ENCODE measurements around the gene PRKAB2.
A peak's percentile ranks its signal among the peaks of the same experiment; 100 is the strongest.

Gene PRKAB2, protein sequence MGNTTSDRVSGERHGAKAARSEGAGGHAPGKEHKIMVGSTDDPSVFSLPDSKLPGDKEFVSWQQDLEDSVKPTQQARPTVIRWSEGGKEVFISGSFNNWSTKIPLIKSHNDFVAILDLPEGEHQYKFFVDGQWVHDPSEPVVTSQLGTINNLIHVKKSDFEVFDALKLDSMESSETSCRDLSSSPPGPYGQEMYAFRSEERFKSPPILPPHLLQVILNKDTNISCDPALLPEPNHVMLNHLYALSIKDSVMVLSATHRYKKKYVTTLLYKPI

DNA sequence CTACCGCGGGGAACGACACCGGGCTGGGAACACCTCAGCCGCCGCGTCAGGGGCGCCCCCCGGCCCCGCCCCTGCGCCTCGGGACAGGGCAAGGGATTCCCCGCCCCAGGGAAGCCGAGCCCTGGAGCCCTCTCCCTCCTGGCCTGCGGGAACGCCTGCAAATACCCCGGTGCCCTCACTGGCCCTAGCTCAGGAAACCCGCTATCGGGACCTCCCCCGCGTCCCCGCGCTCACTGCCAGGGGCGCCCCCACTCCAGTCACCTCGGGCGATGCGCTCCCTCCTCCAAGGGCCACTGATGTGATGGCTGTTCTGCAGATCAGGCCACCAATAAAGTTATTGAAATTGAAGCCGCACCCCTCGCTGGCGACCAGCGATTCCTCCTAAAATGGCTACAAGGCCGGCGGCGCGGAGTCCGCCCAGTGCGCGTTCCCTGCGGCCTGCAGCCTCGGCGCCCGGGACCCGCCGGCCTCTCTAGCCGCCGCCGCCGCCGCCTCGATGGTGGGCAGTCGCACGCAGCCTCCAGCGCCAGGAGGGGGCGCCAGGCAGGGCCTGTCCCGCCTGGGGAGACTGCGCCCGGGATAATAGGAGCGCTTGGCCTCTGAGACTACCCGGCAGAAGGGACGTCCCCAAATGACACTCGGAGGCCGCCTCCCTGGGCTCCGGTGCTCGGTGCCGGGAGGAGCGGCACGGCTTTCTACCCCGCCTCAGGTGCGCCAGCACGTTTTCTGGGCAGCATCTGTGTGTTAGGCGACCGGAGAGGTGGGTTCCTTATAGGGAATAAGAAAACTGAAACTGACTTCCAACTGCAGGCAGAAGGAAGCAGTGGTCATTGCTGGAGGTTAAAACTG, at the start of gene PRKAB2:
PRKAB2 (minus strand) TSS at position 303 of the 849 bp plus-strand sequence. CDS start 326 bp downstream, outside the sequence.
- POLR2A ChIA-PET = interaction anchor here (1.2 kb wide), 1 partner anchor 88 kb away, joined by 7 read pairs; no protein-coding TSS in a partner anchor

DNA sequence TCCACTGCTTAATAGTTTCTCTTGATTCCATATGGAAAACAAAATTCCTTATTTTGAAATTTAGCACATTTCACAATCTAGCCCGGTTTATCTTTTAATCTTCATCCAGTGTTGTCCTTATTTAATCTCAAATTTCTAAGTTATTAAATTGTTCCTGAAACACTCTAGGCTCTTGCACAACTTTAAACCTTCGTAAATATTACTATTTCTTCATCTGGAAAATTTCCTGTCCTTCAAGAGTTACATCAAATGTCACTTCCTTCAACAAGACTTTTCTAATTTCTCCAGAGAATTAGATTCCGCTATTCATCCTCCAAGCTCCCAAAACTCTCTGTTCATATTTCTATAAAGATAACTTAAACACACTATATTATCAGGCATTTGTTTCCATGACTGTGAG, 46.3 kb upstream of the PRKAB2 start:
- ChIA-PET POLR2A (no interaction called here), CTCF (no interaction called here)
- no peak for DNase-seq (ENCODE audit: extremely low spot score)
- TF ChIP-seq, protein P1, sequence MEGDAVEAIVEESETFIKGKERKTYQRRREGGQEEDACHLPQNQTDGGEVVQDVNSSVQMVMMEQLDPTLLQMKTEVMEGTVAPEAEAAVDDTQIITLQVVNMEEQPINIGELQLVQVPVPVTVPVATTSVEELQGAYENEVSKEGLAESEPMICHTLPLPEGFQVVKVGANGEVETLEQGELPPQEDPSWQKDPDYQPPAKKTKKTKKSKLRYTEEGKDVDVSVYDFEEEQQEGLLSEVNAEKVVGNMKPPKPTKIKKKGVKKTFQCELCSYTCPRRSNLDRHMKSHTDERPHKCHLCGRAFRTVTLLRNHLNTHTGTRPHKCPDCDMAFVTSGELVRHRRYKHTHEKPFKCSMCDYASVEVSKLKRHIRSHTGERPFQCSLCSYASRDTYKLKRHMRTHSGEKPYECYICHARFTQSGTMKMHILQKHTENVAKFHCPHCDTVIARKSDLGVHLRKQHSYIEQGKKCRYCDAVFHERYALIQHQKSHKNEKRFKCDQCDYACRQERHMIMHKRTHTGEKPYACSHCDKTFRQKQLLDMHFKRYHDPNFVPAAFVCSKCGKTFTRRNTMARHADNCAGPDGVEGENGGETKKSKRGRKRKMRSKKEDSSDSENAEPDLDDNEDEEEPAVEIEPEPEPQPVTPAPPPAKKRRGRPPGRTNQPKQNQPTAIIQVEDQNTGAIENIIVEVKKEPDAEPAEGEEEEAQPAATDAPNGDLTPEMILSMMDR (IDR thresholded peaks at IDR 0.05; ENCODE audit: control extremely low read depth, extremely low read depth, low read depth, missing control alignments) = no peak

More for the DNA sequence above, at the start of gene PRKAB2:
- TF ChIP-seq, protein P1 (IDR thresholded peaks at IDR 0.05; ENCODE audit: control extremely low read depth, extremely low read depth, low read depth, missing control alignments) = peak; percentile 95
- CTCF ChIA-PET = interaction anchor here (0.8 to 2.0 kb wide), 11 partner anchors 8 to 75 kb away, joined by 3 to 16 read pairs (median 4); partner anchors contain the start of gene CHD1L
- peak; percentile 94 for DNase-seq (ENCODE audit: extremely low spot score)

DNA sequence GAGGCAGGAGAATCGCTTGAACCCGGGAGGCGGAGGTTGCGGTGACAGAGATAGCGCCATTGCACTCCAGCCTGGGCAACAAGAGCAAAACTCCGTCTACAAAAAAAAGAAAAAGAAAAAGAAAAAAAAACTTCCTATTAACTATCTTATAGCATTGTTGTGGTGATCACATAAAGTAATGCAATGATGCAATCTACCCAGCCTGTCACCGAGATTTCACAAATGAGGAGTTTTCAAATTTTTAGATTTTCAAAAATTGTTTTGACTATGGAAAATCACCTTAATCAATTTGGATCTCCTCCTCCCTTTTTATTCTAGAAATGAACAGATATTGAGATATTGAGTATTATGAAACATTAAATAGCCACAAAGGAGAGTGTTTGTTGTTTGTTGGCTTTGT, 44.9 kb upstream of the PRKAB2 start:
- POLR2A ChIA-PET = no interaction called here
- TF ChIP-seq, protein P1 (IDR thresholded peaks at IDR 0.05; ENCODE audit: control extremely low read depth, extremely low read depth, low read depth, missing control alignments) = no peak
- CTCF ChIA-PET = no interaction called here
- DNase-seq (ENCODE audit: extremely low spot score) = no peak

DNA sequence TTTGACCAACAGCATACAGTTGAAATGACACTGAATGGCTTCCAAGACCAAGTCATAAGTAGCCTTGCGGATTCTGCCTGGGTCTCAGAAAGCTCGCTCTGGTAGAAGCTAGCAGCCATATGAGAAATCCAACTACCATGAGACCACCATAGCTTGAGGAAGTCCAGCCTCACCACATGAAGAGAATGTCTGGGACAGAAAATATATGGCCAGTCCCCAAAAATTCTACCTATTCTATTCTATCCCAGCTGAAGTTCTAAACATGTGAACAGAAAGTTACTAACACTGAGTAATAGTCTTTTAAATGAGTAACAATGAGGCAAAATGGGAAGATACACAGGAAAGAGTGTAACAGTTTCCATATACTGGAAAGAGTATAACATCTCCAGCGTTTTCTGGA, 43.9 kb upstream of the PRKAB2 start:
- POLR2A ChIA-PET = no interaction called here
- TF ChIP-seq, protein P1 (IDR thresholded peaks at IDR 0.05; ENCODE audit: control extremely low read depth, extremely low read depth, low read depth, missing control alignments) = no peak
- DNase-seq (ENCODE audit: extremely low spot score) = no peak
- CTCF ChIA-PET = no interaction called here

DNA sequence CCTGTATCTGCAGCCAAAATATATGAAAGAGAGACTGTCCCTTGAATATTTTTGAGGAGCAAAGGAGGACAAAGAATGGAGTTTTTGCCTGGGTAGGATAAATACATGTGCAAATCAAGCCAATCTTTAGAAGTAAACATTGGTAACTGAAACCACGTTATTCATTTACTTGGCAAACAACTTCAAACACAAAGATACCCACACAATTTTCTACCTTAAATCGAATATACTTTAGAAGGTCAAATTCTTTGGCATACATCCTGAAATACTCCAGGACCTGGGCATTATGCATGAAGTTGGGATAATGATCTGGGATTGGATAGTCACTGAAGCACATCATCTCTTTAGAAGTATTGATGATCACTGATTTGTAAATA, 43.3 kb upstream of the PRKAB2 start:
- TF ChIP-seq, protein P1 (IDR thresholded peaks at IDR 0.05; ENCODE audit: control extremely low read depth, extremely low read depth, low read depth, missing control alignments) = no peak
- POLR2A ChIA-PET = no interaction called here
- no peak for DNase-seq (ENCODE audit: extremely low spot score)

DNA sequence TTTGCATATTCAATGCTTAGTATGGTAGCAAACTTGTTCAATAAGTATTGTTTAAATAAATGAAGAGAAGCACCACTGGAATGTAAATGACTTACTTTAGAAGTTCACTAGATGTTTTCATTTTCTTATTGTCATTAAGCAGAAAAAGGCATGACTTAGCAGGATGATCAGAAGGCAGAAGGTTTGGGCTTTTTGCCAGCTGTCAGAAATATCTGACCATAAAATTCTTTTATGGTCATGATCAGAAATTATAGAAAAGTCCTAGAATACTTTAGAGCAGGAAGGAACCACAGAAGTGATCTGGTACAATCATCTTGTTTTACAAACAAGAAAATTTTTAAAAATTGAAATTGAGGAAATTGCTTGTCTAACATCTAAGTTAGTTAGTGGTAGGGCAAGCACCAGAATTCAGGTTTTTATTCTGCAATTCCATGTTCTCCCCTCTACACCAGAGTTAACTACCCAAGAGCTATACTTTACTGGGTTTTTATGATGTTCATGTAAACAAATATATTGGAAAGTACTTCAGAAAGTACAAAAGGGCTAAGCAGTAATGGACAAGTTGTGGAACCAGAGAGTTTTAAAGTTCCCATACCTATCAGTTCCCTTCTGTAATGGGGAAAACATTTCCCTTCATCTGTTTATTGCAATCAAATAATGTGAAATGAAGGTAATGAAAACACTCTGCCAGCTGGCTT, 42.7 kb upstream of the PRKAB2 start:
- POLR2A ChIA-PET = no interaction called here
- TF ChIP-seq, protein P1 (IDR thresholded peaks at IDR 0.05; ENCODE audit: control extremely low read depth, extremely low read depth, low read depth, missing control alignments) = no peak
- CTCF ChIA-PET = interaction anchor here (1.3 to 1.4 kb wide), 2 partner anchors 17 to 27 kb away, joined by 3 to 5 read pairs; no protein-coding TSS in a partner anchor

More for the DNA sequence above, 43.3 kb upstream of the PRKAB2 start:
- CTCF ChIA-PET = no interaction called here

More for the DNA sequence above, 42.7 kb upstream of the PRKAB2 start:
- no peak for DNase-seq (ENCODE audit: extremely low spot score)

Data from GM10248 (cell line).